Fibroblast of skin of scalp (primary cell): ENCODE results near the gene PAFAH1B2.
A peak's percentile ranks its signal among the peaks of the same experiment; 100 is the strongest.
"Not testable (repeated sequence)": the region's sequence is repeated elsewhere in the genome, so short reads cannot be mapped to it uniquely, and the experiment has no call there.

Experiments used
- DNase-seq: peaks from one replicate; pipeline ENCODE4 v3.0.0-alpha.2; 2013

The PAFAH1B2 gene

GRCh38 chr11:117204283-117205080 is 60.4 kb downstream of the PAFAH1B2 start:
- peak; percentile 18 for DNase-seq

- DNase-seq, result peak; percentile 20
Observed at GRCh38 chr11:117205211-117205818, 61.2 kb downstream of the PAFAH1B2 start.

GRCh38 chr11:117206111-117206510 is 62.0 kb downstream of the PAFAH1B2 start:
- DNase-seq, result not testable (repeated sequence)

GRCh38 chr11:117206859-117207258 is 62.8 kb downstream of the PAFAH1B2 start:
- DNase-seq, result not testable (repeated sequence)

- DNase-seq, result not testable (repeated sequence)
Observed at GRCh38 chr11:117207481-117207880, 63.4 kb downstream of the PAFAH1B2 start.

- peak; percentile 68 for DNase-seq
Observed at GRCh38 chr11:117208710-117209109, 64.6 kb downstream of the PAFAH1B2 start.

- DNase-seq, result peak; percentile 68
Observed at GRCh38 chr11:117209351-117210125, 65.5 kb downstream of the PAFAH1B2 start.

GRCh38 chr11:117210620-117211019 is 66.5 kb downstream of the PAFAH1B2 start:
- peak; percentile 25 for DNase-seq

GRCh38 chr11:117212697-117213355 is 68.7 kb downstream of the PAFAH1B2 start:
- DNase-seq, result no peak

- no peak for DNase-seq
Observed at GRCh38 chr11:117214404-117215110, 70.5 kb downstream of the PAFAH1B2 start.

- peak; percentile 82 for DNase-seq
Observed at GRCh38 chr11:117217141-117218084, 73.3 kb downstream of the PAFAH1B2 start.

- DNase-seq, result peak; percentile 84
Observed at GRCh38 chr11:117218133-117218915, 74.2 kb downstream of the PAFAH1B2 start.

GRCh38 chr11:117219001-117219400 is 74.9 kb downstream of the PAFAH1B2 start:
- DNase-seq, result no peak

GRCh38 chr11:117219455-117219854 is 75.4 kb downstream of the PAFAH1B2 start:
- no peak for DNase-seq

- no peak for DNase-seq
Observed at GRCh38 chr11:117219995-117220394, 75.9 kb downstream of the PAFAH1B2 start.

GRCh38 chr11:117220568-117220967 is 76.5 kb downstream of the PAFAH1B2 start:
- no peak for DNase-seq

GRCh38 chr11:117220999-117221774 is 77.1 kb downstream of the PAFAH1B2 start:
- no peak for DNase-seq

GRCh38 chr11:117221775-117222517 is 77.9 kb downstream of the PAFAH1B2 start:
- DNase-seq, result peak; percentile 82
